Embryonic facial prominence (tissue), 1 donor: Measurements from ENCODE around the gene CCDC137.

Experiments used
- DNase-seq: peaks from one replicate; pipeline ENCODE4 v3.0.0-alpha.2; 2016; ENCODE audit errors: extremely low spot score

Gene CCDC137

GRCh38 chr17:81682565-81683207, 16.1 kb downstream of the CCDC137 start:
- peak; percentile 18 for DNase-seq

DNA sequence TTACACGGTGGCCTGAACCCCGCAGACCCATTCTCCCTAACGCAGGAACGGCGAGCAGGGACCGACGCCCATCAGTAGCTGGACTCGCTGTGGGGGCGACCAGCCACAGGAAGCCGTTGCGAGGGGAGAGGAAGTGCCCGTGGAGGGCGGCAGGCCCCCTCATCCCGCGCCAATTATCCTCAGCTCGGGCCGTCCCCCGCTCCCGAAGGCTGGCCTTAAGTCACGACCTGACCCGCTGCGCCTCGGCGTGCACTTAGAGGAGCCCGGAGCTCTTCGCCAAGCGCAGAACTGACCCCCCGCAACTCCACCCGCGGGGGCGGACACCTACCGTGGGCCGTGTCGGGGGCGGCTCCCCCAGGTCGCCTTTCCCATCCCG, 16.7 kb downstream of the CCDC137 start:
- DNase-seq: no peak

DNA sequence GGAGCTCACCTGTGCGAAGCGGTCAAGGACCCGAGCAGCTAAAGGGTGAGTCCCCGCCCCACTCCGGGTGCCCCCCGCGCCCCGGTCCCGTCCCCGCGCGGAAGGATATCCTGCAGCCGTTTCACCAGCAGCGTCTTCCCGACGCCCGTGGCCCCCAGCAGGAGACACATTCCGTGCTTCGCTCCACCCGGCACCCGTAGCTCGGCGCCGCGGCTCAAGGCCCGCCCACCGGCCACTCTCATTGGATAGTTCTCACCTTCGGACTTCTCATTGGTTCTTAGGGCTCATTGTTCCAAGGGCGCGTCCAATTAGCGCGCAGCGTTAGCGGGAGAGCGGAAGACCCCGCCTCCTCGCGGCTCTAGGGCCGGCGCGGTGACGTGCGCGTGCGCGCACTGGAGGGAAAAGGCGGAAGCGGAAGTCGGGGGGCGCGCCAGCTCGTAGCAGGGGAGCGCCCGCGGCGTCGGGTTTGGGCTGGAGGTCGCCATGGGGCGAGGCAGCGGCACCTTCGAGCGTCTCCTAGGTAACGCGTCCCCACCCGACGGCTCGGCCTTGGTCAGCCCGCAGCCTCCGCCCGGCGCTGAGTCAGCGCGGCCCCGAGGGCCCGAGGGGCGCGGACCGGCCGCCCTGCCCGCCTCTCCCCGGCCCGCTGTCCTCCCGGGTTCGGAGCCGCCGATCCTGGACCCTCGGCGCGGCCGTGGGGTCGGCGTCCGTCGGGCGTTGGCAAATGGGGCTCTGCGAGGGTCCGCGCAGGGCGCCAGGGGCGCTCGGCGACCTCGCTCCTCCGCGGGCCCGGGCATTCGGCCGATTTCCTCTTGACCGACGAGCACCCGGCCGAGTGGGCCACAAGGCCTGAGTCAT, 17.3 kb downstream of the CCDC137 start, which contains the start of the genes ARL16 and HGS:
Gene ARL16 (minus strand): TSS at position 214 of the 858 bp plus-strand sequence. CDS start 44 bp downstream, at position 170.
Gene HGS (plus strand): TSS at position 428 of the 858 bp plus-strand sequence. CDS start 56 bp downstream, at position 484.
- peak; percentile 97 for DNase-seq

DNA sequence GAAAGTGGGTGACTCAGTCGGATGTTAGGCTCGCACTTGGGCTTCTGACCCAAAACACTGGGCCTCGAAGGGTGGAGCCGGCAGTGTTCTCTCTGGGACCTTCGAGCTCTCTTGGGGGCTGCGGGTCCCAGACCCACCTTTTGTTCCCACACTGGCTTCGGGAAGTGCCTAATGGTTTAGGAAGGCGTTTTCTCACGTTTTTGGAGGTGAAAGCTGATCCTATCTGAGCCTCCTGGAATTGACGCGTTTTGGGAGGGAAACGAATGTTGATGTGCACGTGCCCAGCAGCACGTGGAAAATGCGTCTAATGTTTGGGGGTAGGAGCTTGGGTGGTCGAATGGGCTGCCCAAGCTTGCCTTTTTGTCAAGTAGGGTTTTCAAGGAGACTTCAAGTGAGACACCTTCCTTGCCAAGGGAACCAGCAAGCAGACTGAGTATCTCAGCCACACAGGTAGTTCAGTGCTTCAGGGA, 17.9 kb downstream of the CCDC137 start:
- no peak for DNase-seq

DNA sequence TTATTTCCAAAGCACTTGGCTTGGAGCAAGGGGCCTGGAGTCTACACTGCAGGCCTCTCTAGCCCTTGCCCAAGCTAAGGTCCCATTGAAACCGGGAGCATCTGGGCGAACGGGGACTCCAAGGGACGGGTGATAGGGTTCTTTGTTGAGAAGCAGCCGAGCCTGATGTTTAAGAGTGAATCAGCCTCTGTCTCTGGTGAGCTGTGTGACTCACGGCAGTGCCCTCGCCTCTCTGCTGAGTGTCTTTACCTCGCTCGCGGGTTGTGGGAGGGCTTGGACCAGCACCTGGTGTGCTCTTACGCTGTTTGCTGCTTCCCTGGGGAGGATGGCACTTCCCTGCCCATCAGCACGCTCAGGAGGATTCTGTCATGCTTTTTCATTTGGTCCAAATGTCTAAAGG, 18.6 kb downstream of the CCDC137 start:
- no peak for DNase-seq

DNA sequence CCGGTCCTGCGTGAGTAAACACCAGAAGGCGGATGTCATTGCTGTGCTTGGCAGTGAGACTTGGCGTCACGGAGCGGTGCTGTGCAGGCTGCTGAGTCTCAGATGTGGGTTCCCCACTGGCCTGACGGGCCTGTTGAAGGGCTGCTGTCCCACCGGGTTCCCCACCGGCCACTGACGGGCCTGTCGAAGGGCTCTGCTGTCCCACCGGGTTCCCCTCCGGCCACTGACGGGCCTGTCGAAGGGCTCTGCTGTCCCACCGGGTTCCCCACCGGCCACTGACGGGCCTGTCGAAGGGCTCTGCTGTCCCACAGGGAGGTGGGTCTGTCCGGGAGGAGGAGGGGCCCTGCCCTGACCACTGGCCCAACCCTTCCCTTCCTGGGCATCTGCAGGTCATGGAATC, 20.1 kb downstream of the CCDC137 start:
- no peak for DNase-seq

DNA sequence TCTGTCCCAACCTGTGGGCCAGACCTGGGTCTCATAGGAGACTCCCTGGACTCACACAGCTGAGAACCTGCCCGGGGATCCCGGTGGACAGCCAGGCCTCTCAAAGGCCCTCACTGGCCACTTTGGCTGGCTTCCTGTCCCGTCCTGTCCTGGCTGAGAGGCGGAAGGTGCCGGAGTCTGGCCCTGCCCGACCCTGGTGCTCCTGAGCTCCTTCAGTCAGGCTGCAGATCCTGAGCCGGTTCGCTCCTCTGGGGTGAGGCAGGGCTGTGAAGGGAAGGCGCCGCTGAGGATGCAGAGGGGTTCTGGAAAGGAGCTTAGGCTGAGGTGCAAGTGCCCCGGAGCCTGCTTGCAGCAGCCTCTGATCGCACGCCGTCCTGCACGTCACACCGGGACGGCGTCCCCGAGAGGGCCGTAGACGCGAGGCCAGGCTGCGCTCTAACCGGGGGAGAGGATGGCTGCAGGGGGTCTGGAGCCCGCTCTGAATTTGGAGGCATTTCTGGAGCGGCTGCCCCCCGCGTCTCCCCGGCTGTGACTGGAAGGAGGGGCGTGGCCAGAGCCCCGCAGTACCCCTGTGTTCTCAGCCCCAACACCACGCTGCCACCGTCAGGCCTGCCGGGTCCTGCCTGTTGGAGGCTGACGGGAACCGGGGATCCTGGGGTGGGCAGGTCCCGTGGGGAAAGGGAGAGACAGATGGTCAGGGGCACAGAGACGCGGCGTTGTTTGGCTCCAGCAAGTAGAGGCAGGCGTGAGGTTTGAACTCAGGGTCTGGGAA, 21.4 kb downstream of the CCDC137 start:
- DNase-seq: no peak

- DNase-seq: no peak
Observed at GRCh38 chr17:81688616-81689015, 22.1 kb downstream of the CCDC137 start.

DNA sequence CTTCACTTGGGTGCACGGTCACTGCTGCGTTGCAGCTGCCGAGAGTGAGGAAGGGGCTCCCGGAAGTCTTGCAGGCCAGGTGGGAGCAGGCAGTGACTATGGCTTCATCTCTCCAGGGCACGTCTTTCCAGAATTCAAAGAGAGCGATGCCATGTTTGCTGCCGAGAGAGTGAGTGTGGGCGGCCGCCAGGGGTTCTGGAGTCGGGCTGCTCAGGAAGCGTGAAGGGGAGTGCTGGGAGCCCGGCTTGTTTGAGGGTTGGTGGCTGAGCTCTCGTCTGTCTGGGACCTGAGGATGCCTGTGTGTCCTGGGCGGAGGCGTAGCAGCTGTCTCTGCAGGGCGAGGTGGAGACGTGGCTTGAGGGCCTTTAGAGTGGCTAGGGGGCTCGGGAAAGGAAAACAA, 23.5 kb downstream of the CCDC137 start:
- DNase-seq: no peak

- DNase-seq: no peak
Observed at GRCh38 chr17:81690549-81690948, 24.0 kb downstream of the CCDC137 start.

GRCh38 chr17:81691196-81691595, 24.7 kb downstream of the CCDC137 start:
- DNase-seq: no peak

GRCh38 chr17:81691608-81692007, 25.1 kb downstream of the CCDC137 start:
- DNase-seq: no peak

- DNase-seq: no peak
Observed at GRCh38 chr17:81693509-81694210, 27.1 kb downstream of the CCDC137 start.

DNA sequence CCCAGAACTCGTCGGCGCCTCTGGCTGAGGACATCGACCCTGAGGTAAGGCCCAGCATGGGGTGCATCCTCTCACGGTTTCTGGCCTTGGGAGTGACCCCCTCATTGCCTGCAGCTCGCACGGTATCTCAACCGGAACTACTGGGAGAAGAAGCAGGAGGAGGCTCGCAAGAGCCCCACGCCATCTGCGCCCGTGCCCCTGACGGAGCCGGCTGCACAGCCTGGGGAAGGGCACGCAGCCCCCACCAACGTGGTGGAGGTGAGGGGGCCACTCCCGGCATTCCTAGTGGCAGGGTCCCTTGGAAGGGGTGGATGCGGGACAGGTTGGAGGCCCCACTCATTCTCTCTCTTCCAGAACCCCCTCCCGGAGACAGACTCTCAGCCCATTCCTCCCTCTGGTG, 28.3 kb downstream of the CCDC137 start:
- no peak for DNase-seq

DNA sequence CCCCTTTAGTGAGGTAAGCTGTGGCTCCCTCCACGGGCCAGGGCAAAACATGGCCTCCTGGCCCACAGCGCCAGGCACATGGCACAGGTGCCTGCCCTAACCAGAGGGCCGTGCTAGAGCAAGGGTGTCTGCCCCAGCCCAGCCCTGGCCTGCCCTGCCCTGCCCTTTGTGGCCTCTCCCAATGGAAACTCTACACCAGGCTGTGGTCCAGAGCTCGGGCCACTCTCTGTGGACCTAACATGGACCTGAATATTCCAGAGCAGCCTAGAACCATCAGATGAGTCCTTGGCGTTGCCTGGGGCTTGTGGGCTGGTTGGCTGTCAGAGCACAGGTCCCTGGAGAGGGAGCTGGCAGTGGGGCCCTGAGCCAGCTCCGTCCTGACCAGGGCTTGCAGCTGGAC, 28.7 kb downstream of the CCDC137 start:
- DNase-seq: no peak

DNA sequence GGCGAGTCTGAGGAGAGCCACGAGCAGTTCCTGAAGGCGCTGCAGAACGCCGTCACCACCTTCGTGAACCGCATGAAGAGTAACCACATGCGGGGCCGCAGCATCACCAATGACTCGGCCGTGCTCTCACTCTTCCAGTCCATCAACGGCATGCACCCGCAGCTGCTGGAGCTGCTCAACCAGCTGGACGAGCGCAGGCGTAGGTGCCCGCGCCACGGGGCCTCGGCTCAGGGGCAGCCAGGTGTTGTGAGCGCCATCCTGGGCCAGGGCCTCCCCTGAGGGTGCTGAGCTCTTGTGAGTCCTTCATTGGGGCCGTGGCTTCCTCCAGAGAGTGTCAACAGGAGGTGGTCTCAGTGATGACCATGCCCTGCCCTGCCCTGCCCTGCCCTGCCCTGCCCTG, 29.3 kb downstream of the CCDC137 start:
- no peak for DNase-seq

DNA sequence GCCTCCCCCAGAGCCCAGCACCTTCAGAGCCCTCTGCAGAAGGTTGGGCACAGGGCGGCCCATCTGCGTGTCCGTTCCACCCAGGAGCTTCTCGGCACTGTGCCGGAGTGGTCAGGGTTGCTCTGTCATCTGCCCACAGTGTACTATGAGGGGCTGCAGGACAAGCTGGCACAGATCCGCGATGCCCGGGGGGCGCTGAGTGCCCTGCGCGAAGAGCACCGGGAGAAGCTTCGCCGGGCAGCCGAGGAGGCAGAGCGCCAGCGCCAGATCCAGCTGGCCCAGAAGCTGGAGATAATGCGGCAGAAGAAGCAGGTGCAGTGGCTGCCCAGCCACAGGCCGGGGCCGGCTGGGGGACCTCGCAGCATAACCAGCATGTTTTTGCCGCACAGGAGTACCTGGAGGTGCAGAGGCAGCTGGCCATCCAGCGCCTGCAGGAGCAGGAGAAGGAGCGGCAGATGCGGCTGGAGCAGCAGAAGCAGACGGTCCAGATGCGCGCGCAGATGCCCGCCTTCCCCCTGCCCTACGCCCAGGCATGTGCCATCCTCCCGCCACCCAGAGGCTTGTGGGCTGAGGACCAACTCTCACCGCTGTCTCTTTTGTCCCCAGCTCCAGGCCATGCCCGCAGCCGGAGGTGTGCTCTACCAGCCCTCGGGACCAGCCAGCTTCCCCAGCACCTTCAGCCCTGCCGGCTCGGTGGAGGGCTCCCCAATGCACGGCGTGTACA, 29.8 kb downstream of the CCDC137 start:
- no peak for DNase-seq

DNA sequence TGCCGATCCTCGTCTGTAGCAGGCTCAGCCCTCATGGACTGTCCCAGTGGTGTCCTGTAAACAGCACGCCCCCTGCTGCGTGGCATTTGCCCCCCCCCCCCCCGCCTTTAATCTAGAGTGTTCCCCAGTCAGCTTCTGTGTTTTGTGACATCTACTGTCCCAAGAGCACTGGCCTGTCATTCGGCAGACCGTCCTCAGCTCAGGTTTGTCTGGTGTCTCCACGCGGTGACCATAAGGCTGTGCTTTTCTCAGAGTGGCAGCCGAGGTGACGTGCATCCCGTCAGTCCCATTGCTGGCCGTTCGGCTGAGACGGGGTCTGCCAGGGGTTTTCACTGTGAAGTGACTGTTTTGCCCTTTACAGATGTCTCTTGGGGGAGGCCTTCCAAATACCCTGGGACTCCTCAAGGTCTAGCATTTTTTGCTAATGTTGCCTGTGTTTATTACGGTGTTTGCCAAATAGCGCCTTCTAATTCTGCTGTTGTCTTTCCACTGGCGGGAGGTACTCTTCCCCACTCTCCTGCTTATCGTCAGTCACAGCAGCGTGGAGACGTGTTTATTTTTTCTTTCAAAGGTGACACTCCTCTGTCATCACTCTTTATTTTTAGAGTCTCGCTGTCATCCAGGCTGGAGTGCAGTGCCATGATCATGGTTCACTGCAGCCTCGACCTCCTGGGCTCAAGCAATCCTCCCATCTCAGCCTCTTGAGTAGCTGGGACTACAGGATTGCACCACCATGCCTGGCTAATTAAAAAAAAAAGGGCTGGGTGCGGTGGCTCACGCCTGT, 30.9 kb downstream of the CCDC137 start:
- DNase-seq: no peak

DNA sequence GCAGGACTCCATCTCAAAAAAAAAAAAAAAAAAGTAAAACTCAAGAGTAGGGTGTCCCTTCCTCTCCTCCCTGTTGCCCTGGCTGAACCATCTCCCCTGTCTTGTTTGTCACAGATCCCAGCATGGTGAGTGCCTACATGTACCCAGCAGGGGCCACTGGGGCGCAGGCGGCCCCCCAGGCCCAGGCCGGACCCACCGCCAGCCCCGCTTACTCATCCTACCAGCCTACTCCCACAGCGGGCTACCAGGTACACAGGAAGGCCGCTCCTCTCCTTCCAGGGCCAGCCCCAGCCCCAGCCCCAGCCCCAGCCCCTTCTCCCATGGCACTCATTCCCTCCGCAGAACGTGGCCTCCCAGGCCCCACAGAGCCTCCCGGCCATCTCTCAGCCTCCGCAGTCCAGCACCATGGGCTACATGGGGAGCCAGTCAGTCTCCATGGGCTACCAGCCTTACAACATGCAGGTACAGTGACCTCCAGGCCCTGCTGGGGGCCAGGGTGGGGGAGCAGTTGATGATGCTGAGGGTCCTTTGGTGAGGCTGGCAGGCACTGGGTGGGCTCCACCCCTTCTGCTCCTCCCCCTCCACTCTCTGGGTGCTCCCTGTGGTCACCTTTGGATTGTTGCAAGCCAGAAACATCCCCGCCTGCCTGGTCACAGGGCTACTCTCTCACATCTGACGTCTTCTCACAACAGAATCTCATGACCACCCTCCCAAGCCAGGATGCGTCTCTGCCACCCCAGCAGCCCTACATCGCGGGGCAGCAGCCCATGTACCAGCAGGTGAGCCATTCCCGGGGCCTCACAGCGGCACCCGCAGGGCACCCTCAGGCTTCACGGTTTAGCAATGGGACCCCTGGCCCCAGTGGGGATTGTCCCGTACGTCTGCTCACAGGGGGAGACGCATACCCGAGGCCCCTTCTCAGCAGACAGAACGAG, 34.1 kb downstream of the CCDC137 start:
- no peak for DNase-seq
